ENCODE data around the gene RASAL1.
"Not testable (repeated sequence)": the region's sequence is repeated elsewhere in the genome, so short reads cannot be mapped to it uniquely, and the experiment has no call there.

Gene RASAL1

DNA sequence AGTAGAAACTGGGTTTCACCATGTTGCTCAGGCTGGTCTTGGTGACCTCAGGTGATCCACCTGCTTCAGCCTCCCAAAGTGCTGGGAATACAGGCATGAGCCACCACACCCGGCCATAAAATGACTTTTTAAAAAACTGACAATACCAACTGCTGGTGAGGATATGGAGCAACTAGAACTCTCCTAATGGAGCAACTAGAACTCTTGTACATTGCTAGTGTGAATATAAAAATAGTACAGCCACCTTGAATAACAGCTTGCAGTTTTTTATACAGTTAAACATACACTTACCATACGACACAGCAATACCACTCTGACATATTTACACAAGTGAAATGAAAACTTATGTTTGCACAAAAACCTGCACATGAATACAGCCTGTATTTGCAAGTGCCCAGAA lies 11.4 kb upstream of the RASAL1 start:
- TF ChIP-seq CTCF (IDR thresholded peaks at IDR 0.05; ENCODE audit: low read depth, low read length): no peak
- H3K4me3 ChIP-seq (ENCODE audit: low read depth, low read length): no peak overlapping the region

GRCh38 chr12:113145720-113146551 lies 10.4 kb upstream of the RASAL1 start:
- H3K4me3 ChIP-seq (ENCODE audit: low read depth, low read length): no peak overlapping the region
- TF ChIP-seq CTCF (IDR thresholded peaks at IDR 0.05; ENCODE audit: low read depth, low read length): no peak

GRCh38 chr12:113144806-113145205 lies 9.2 kb upstream of the RASAL1 start:
- TF ChIP-seq CTCF (IDR thresholded peaks at IDR 0.05; ENCODE audit: low read depth, low read length): no peak

DNA sequence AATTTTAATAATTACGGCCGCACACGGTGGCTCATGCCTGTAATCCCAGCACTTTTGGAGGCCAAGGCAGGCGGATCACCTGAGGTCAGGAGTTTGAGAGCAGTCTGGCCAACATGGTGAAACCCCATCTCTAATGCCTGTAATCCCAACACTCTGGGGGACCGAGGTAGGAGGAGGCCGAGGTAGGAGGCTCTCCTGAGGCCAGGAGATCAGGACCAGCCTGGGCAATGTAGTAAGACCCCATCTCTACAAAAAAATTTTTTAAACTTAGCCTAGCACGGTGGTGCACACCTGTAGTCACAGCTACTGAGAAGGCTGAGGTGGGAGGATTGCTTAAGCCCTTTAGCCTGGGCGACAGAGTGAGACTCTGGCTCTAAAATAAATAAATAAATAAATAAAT lies 8.4 kb upstream of the RASAL1 start:
- H3K4me3 ChIP-seq (ENCODE audit: low read depth, low read length): no peak overlapping the region
- TF ChIP-seq CTCF (IDR thresholded peaks at IDR 0.05; ENCODE audit: low read depth, low read length): no peak

More at GRCh38 chr12:113144806-113145205, 9.2 kb upstream of the RASAL1 start:
- H3K4me3 ChIP-seq (ENCODE audit: low read depth, low read length): no peak overlapping the region

DNA sequence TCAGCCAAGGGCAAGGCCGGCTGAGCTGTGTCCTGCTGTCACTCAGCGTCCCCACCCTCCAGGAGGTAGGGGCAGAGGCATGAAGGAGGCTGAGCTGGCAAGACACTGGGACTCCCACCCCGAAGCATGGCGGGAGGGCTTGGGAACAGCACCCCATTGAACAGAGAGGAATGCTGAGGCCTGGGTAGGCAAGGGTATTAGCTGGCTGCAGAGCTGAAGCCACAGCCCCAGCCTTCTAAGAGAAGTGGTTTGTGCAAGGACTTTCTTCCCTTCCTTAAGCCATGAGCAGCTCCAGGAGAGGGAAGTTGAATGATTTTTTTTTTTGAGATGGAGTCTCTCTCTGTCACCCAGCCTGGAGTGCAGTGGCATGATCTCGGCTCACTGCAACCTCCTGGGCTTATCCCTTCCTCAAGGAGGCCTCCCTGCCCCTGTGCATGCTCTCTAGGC lies 7.3 kb upstream of the RASAL1 start:
- no peak overlapping the region for H3K4me3 ChIP-seq (ENCODE audit: low read depth, low read length)
- TF ChIP-seq CTCF (IDR thresholded peaks at IDR 0.05; ENCODE audit: low read depth, low read length): no peak

- no peak for TF ChIP-seq CTCF (IDR thresholded peaks at IDR 0.05; ENCODE audit: low read depth, low read length)
Measured at GRCh38 chr12:113142173-113142885, 6.8 kb upstream of the RASAL1 start.

DNA sequence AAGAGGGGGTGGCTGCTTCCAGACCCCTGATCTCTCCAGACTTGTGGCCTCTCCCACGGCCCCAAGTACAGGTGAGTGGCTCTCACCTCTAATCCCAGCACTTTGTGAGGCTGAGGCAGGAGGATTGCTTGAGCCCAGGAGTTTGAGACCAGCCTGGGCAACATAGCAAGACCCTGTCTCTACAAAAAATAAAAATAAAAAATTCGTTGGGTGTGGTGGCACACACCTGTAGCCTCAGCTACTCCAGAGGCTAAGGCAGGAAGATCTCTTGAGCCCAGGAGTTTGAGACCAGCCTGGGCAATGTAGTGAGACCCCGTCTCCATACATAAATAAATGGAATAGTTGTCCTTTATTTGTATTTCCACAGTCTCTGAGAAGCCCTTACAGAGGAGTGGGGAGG lies 6.2 kb upstream of the RASAL1 start:
- not testable (repeated sequence) for H3K4me3 ChIP-seq (ENCODE audit: low read depth, low read length)

More at GRCh38 chr12:113142173-113142885, 6.8 kb upstream of the RASAL1 start:
- no peak overlapping the region for H3K4me3 ChIP-seq (ENCODE audit: low read depth, low read length)

All from WI38 (cell line).